Tibial nerve (tissue), 4 donors: ENCODE data around the gene NEK4. TPM values are rescaled to one million over a fixed set of nuclear protein-coding genes. Genes with fewer than 3 reads are reported as not detected.

Experiments
- DNase-seq, 2 donors: peaks; one replicate each; pipeline ENCODE4 v3.0.0-alpha.2; 2019; ENCODE audit warnings: low spot score in 2 of 2
- H3K27ac ChIP-seq, 4 donors: fragments of 200-600 bp; sonication (generic) in 3 of 4; one replicate each; pipeline ENCODE4 v1.5.1; 2017 to 2019; ENCODE audit warnings: mild to moderate bottlenecking in 1 of 4
- H3K27me3 ChIP-seq, 2 donors: fragments of 200-600 bp; sonication (generic) in 1 of 2; one replicate each; pipeline versions ENCODE4 v1.5.1 to v1.6.0; 2017 to 2019
- H3K36me3 ChIP-seq, 3 donors: fragments of 200-600 bp; sonication (generic); one replicate each; pipeline ENCODE4 v1.5.1; 2018 to 2019
- H3K4me1 ChIP-seq, 4 donors: fragments of 200-600 bp; sonication (generic) in 3 of 4; one replicate each; pipeline ENCODE4 v1.5.1; 2017 to 2019
- H3K4me3 ChIP-seq, 4 donors: fragments of 200-600 bp; sonication (generic) in 3 of 4; one replicate each; pipeline ENCODE4 v1.5.1; 2017 to 2019; ENCODE audit warnings: mild to moderate bottlenecking in 1 of 4, moderate library complexity in 1 of 4
- H3K9me3 ChIP-seq, 4 donors: fragments of 200-600 bp; sonication (generic) in 3 of 4; one replicate each; pipeline ENCODE4 v1.5.1; 2017 to 2019
- EP300 ChIP-seq, 2 donors: sonication (generic); formaldehyde crosslinking; IDR thresholded peaks; one replicate each; pipeline ENCODE4 v1.6.1; 2017; ENCODE audit warnings: antibody characterized with exemption in 2 of 2, mild to moderate bottlenecking in 1 of 2
- POLR2A ChIP-seq, 2 donors: fragments of 450-650 bp; IDR thresholded peaks; one replicate each; pipeline ENCODE4 v1.6.1; 2017; ENCODE audit warnings: antibody characterized with exemption in 2 of 2, mild to moderate bottlenecking in 2 of 2, moderate library complexity in 2 of 2
- WGBS, 2 donors: methylation state at CpG; one replicate each; pipeline ENCODE4 v1.1.5; 2018; 5-methylcytosine and 5-hydroxymethylcytosine counted together
- total RNA-seq, 4 donors: library from RNA; depleted of rRNA; stranded (reverse); fragments of >200 nt; gene quantifications; one replicate each; pipeline ENCODE4 v1.1.0, GENCODE V29; 2016
- TF ChIP-seq, protein P1 (sequence below), 5 experiments: fragments of 200-600 bp in 3 of 5; fragments of 450-650 bp in 2 of 5; sonication (generic) in 3 of 5; IDR thresholded peaks; one replicate each; pipeline ENCODE4 v1.5.1; 2016 to 2019; ENCODE audit warnings: antibody characterized with exemption in 5 of 5, mild to moderate bottlenecking in 3 of 5, moderate library complexity in 2 of 5

NEK4 gene
- total RNA-seq, 4 donors from 2014 or later, result 19.2 to 26.7 (median 20.5) TPM

DNA sequence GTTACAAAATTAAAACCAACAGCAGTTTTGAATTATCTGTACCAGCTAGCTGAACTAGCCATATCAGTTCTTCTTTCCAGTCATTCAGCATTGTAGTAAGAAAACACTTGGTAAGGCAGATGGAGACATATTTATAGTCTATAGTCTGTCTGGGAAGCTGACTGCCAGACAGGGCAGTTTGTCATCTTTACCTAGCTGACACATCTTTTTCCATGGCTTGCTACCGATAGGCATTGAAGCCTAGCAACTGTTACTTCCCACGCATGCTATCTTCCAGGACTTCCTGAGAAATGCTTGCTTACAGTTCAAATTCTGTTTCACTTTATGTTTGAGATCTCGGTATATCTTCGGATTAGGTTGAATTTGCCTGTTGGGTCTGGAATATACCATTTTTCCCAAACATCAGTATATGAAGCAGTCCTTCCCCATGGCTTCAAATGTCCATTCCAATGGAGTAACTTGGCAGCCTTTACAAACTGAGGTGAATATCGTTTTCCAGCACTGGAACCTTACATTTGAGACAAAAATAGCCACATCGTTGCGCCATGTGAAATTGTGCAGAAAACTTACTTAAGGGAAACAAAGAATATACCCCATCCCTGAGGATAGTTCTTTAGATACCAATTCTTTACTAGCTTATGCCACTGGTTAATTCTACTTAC, 76.1 kb downstream of the NEK4 start:
- H3K4me3 ChIP-seq, result no peak overlapping the region
- no peak overlapping the region for H3K27ac ChIP-seq
- no peaks in the 10 kb centered on the region for H3K4me1 ChIP-seq
- WGBS, 2 donors, result 79 to 80% methylated on average over 7 of the region's 7 CpGs
- TF ChIP-seq POLR2A (IDR thresholded peaks at IDR 0.05) (no peak), EP300 (IDR thresholded peaks at IDR 0.05) (no peak)
- TF ChIP-seq, protein P1, sequence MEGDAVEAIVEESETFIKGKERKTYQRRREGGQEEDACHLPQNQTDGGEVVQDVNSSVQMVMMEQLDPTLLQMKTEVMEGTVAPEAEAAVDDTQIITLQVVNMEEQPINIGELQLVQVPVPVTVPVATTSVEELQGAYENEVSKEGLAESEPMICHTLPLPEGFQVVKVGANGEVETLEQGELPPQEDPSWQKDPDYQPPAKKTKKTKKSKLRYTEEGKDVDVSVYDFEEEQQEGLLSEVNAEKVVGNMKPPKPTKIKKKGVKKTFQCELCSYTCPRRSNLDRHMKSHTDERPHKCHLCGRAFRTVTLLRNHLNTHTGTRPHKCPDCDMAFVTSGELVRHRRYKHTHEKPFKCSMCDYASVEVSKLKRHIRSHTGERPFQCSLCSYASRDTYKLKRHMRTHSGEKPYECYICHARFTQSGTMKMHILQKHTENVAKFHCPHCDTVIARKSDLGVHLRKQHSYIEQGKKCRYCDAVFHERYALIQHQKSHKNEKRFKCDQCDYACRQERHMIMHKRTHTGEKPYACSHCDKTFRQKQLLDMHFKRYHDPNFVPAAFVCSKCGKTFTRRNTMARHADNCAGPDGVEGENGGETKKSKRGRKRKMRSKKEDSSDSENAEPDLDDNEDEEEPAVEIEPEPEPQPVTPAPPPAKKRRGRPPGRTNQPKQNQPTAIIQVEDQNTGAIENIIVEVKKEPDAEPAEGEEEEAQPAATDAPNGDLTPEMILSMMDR (IDR thresholded peaks at IDR 0.05), result no peak
- DNase-seq, result no peak
- no peaks in the 10 kb centered on the region for H3K9me3 ChIP-seq
- no peaks in the 10 kb centered on the region for H3K27me3 ChIP-seq
- H3K36me3 ChIP-seq, result peaks cover 0 to 98% (median 35%) of the 10 kb centered on the region in 3 donors

DNA sequence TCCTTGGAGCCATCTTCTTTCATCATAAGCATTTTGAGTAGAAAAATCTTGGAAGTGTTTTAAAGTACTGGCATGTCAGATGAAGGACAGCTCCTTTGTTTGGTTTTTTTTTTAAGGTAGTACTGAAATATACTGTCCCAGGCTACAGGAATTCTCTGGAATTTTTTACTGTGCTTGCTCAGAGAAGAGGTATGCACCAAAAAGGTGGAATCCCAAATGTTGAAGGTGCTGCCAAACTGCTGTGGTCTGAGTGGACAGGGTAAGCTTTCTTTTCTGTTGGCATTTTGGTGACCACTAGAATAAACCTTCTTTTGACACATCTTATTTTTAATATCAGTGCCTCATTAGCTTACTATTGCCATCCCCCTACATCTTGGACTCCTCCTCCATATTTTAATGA, 77.7 kb downstream of the NEK4 start:
- DNase-seq, result no peak
- Histone ChIP-seq H3K36me3 (peaks cover 0 to 100% (median 49%) of the 10 kb centered on the region in 3 donors), H3K27ac (no peak overlapping the region)

DNA sequence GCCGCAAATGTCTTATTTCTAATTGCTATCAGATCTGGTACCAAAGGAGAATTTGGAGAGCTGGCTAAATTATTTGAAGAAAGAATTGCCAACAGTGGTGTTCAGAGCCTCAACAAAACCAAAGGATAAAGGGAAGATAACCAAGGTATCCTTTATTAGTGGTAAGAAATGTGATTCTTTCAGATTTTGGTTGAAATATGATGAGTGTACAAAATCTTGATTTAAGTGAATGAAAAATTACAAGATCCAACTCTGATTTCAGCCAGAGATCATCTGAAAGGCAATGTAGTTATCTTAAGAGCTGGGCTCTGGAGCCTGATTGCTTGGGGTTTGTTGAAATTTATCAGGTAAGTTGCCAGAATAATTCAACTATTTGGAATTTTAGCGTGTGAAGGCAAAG, 80.2 kb downstream of the NEK4 start:
- DNase-seq, result no peak
- H3K36me3 ChIP-seq, result peaks cover 0 to 86% (median 55%) of the 10 kb centered on the region in 3 donors
- WGBS, 2 donors, result 87 to 97% methylated on average over 2 of the region's 2 CpGs
- peaks cover 4 to 26% (median 8%) of the 10 kb centered on the region in 4 donors for H3K4me1 ChIP-seq
- no peak overlapping the region for H3K4me3 ChIP-seq
- H3K9me3 ChIP-seq, result no peaks in the 10 kb centered on the region
- H3K27me3 ChIP-seq, result no peaks in the 10 kb centered on the region
- TF ChIP-seq, protein P1 (IDR thresholded peaks at IDR 0.05), result no peak
- TF ChIP-seq EP300 (IDR thresholded peaks at IDR 0.05), result no peak
- no peak for TF ChIP-seq POLR2A (IDR thresholded peaks at IDR 0.05)
- no peak overlapping the region for H3K27ac ChIP-seq

More for the DNA sequence above, 77.7 kb downstream of the NEK4 start:
- H3K9me3 ChIP-seq, result no peaks in the 10 kb centered on the region
- H3K4me1 ChIP-seq, result peaks cover 0 to 8% (median 0%) of the 10 kb centered on the region in 4 donors
- H3K27me3 ChIP-seq, result no peaks in the 10 kb centered on the region
- TF ChIP-seq, protein P1 (IDR thresholded peaks at IDR 0.05), result no peak
- TF ChIP-seq EP300 (IDR thresholded peaks at IDR 0.05), result no peak
- no peak for TF ChIP-seq POLR2A (IDR thresholded peaks at IDR 0.05)
- no peak overlapping the region for H3K4me3 ChIP-seq

DNA sequence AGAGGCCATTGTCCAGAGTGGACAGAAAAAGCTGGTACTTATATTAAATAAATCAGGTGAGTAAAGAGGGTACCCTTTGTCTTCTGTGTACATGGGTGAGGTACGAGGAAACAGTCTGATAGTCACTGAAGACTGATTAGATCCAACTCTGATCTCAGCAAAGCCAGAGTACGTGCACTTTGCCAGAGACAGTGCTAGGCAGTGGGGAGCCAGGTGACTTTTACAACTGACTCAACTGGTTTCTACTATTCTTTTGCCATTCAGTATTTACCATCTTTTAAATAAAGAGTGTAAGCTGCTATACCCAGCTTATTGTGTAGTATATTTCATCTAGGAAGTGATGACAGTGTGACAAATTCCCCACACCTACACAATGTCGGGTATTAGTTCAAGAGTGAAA, 81.6 kb downstream of the NEK4 start:
- DNase-seq, result no peak
- Histone ChIP-seq H3K36me3 (peaks cover 0 to 71% (median 44%) of the 10 kb centered on the region in 3 donors), H3K4me3 (no peak overlapping the region), H3K4me1 (peaks cover 4 to 35% (median 16%) of the 10 kb centered on the region in 4 donors), H3K9me3 (no peaks in the 10 kb centered on the region), H3K27ac (no peak overlapping the region), H3K27me3 (no peaks in the 10 kb centered on the region)
- TF ChIP-seq EP300 (IDR thresholded peaks at IDR 0.05) (no peak), POLR2A (IDR thresholded peaks at IDR 0.05) (no peak)
- TF ChIP-seq, protein P1 (IDR thresholded peaks at IDR 0.05), result no peak
- WGBS, 2 donors, result 85 to 97% methylated on average over 3 of the region's 3 CpGs

DNA sequence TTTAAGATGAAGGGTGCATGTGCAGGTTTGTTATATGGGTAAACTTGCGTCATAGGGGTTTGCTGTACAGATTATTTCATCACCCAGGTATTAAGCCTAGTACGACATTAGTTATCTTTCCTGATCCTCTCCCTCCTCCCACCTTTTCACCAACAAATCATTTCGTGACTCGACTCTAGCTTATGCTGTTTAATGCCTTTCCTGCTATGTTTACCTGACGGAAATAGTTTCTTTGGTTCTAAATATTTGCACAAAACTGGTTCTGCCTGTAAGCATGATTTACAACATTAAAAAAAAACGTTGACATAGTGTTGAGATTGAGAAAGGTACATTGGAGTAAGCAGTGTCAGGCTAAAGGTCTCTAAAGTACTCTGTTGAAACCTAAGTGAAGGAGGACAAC, 82.5 kb downstream of the NEK4 start:
- peaks cover 0 to 63% (median 38%) of the 10 kb centered on the region in 3 donors for H3K36me3 ChIP-seq
- WGBS, 2 donors, result 86 to 87% methylated on average over 6 of the region's 6 CpGs

More for the DNA sequence above, 82.5 kb downstream of the NEK4 start:
- no peak for DNase-seq
- Histone ChIP-seq H3K27me3 (no peaks in the 10 kb centered on the region), H3K4me1 (peaks cover 4 to 44% (median 24%) of the 10 kb centered on the region in 4 donors), H3K9me3 (no peaks in the 10 kb centered on the region), H3K27ac (no peak overlapping the region), H3K4me3 (no peak overlapping the region)
- TF ChIP-seq EP300 (IDR thresholded peaks at IDR 0.05) (no peak), POLR2A (IDR thresholded peaks at IDR 0.05) (no peak)
- TF ChIP-seq, protein P1 (IDR thresholded peaks at IDR 0.05), result no peak
